Activated naive CD4-positive, alpha-beta T cell treated with anti-CD3 and anti-CD28 coated beads for 36 hours (primary cell): ENCODE results near the gene ADARB1. TPM values are rescaled to one million over a fixed set of nuclear protein-coding genes. Genes with fewer than 3 reads are reported as not detected.

Experiments
- CTCF ChIA-PET: fragments of 350-600 bp; sonication (Branson Sonifier 250); formaldehyde crosslinking; loops from one replicate; lab custom pipeline; 2021; ENCODE audit warnings: antibody characterized with exemption; lab: Charles Lee
- DNase-seq: peaks from one replicate; pipeline ENCODE4 v3.0.0-alpha.2; 2020
- H3K27ac Mint-ChIP-seq: one replicate; pipeline ENCODE4 v1.8.0; 2021; ENCODE audit warnings: mild to moderate bottlenecking, mixed read lengths
- H3K27me3 Mint-ChIP-seq: one replicate; pipeline ENCODE4 v1.8.0; 2021; ENCODE audit warnings: low read depth, mixed read lengths
- H3K36me3 Mint-ChIP-seq: one replicate; pipeline ENCODE4 v1.8.0; 2021; ENCODE audit warnings: low read depth, mixed read lengths
- H3K4me1 Mint-ChIP-seq: one replicate; pipeline ENCODE4 v1.8.0; 2021; ENCODE audit warnings: low read depth, mixed read lengths
- H3K4me3 Mint-ChIP-seq: one replicate; pipeline ENCODE4 v1.8.0; 2021; ENCODE audit warnings: mild to moderate bottlenecking, moderate library complexity, mixed read lengths
- H3K9me3 Mint-ChIP-seq: one replicate; pipeline ENCODE4 v1.8.0; 2021; ENCODE audit warnings: mixed read lengths
- intact Hi-C: fragments of 100-400 bp; cut with micrococcal nuclease; formaldehyde crosslinking; loops from one replicate; pipeline ENCODE4 v1.15.1; 2023
- total RNA-seq, 2 experiments: library from RNA; stranded (reverse); gene quantifications; one replicate each; pipeline ENCODE4 v1.2.3, GENCODE V29; 2021

Gene ADARB1
- total RNA-seq, 2 experiments from 2014 or later: 30.1 to 33.3 TPM

- Mint-ChIP-seq H3K36me3 (no peaks in the 10 kb centered on the region), H3K27me3 (no peaks in the 10 kb centered on the region), H3K27ac (no peak overlapping the region), H3K9me3 (no peaks in the 10 kb centered on the region), H3K4me1 (no peaks in the 10 kb centered on the region), H3K4me3 (no peak overlapping the region)
- intact Hi-C loops: no loop called here
- DNase-seq: no peak
- CTCF ChIA-PET: interaction anchor here (1.1 to 2.9 kb wide), 3 partner anchors 64 to 114 kb away, joined by 4 to 9 read pairs (median 4); no protein-coding TSS in a partner anchor
Measured at GRCh38 chr21:45064091-45064490, 10.3 kb upstream of the ADARB1 start.

GRCh38 chr21:45064618-45065399 lies 9.6 kb upstream of the ADARB1 start:
- Mint-ChIP-seq H3K9me3 (no peaks in the 10 kb centered on the region), H3K4me3 (no peak overlapping the region), H3K4me1 (no peaks in the 10 kb centered on the region), H3K27ac (no peak overlapping the region), H3K36me3 (no peaks in the 10 kb centered on the region), H3K27me3 (no peaks in the 10 kb centered on the region)
- intact Hi-C loops: no loop called here
- DNase-seq: no peak
- CTCF ChIA-PET: interaction anchor here (0.7 to 2.9 kb wide), 2 partner anchors 33 to 64 kb away, joined by 3 to 9 read pairs; no protein-coding TSS in a partner anchor

GRCh38 chr21:45067462-45068285 lies 6.7 kb upstream of the ADARB1 start:
- intact Hi-C loops: no loop called here
- Mint-ChIP-seq H3K4me1 (no peaks in the 10 kb centered on the region), H3K27ac (no peak overlapping the region), H3K4me3 (no peak overlapping the region), H3K36me3 (no peaks in the 10 kb centered on the region), H3K27me3 (no peaks in the 10 kb centered on the region), H3K9me3 (no peaks in the 10 kb centered on the region)
- CTCF ChIA-PET: interaction anchor here (1.0 to 1.4 kb wide), 2 partner anchors 61 kb away, joined by 3 to 4 read pairs; no protein-coding TSS in a partner anchor
- DNase-seq: no peak

GRCh38 chr21:45069085-45069484 lies 5.3 kb upstream of the ADARB1 start:
- Mint-ChIP-seq H3K27ac (no peak overlapping the region), H3K4me1 (peaks cover 4% of the 10 kb centered on the region), H3K4me3 (no peak overlapping the region), H3K27me3 (no peaks in the 10 kb centered on the region), H3K36me3 (peaks cover 2% of the 10 kb centered on the region), H3K9me3 (no peaks in the 10 kb centered on the region)
- DNase-seq: no peak
- intact Hi-C loops: no loop called here
- CTCF ChIA-PET: interaction anchor here (1.4 kb wide), 1 partner anchor 59 kb away, joined by 4 read pairs; no protein-coding TSS in a partner anchor

GRCh38 chr21:45069711-45070110 lies 4.7 kb upstream of the ADARB1 start:
- peaks cover 4% of the 10 kb centered on the region for H3K4me1 Mint-ChIP-seq
- CTCF ChIA-PET: interaction anchor here (0.7 kb wide), 1 partner anchor 59 kb away, joined by 3 read pairs; no protein-coding TSS in a partner anchor
- peaks cover 2% of the 10 kb centered on the region for H3K36me3 Mint-ChIP-seq
- no peak overlapping the region for H3K27ac Mint-ChIP-seq
- H3K4me3 Mint-ChIP-seq: no peak overlapping the region
- no peaks in the 10 kb centered on the region for H3K9me3 Mint-ChIP-seq
- intact Hi-C loops: no loop called here
- no peak for DNase-seq
- no peaks in the 10 kb centered on the region for H3K27me3 Mint-ChIP-seq

GRCh38 chr21:45071078-45071873 lies 3.1 kb upstream of the ADARB1 start:
- H3K27me3 Mint-ChIP-seq: no peaks in the 10 kb centered on the region
- H3K4me3 Mint-ChIP-seq: no peak overlapping the region
- intact Hi-C loops: no loop called here
- peaks cover 2% of the 10 kb centered on the region for H3K36me3 Mint-ChIP-seq
- DNase-seq: no peak
- peaks cover 9% of the 10 kb centered on the region for H3K4me1 Mint-ChIP-seq
- H3K27ac Mint-ChIP-seq: no peak overlapping the region
- H3K9me3 Mint-ChIP-seq: no peaks in the 10 kb centered on the region
- CTCF ChIA-PET: no interaction called here

DNA sequence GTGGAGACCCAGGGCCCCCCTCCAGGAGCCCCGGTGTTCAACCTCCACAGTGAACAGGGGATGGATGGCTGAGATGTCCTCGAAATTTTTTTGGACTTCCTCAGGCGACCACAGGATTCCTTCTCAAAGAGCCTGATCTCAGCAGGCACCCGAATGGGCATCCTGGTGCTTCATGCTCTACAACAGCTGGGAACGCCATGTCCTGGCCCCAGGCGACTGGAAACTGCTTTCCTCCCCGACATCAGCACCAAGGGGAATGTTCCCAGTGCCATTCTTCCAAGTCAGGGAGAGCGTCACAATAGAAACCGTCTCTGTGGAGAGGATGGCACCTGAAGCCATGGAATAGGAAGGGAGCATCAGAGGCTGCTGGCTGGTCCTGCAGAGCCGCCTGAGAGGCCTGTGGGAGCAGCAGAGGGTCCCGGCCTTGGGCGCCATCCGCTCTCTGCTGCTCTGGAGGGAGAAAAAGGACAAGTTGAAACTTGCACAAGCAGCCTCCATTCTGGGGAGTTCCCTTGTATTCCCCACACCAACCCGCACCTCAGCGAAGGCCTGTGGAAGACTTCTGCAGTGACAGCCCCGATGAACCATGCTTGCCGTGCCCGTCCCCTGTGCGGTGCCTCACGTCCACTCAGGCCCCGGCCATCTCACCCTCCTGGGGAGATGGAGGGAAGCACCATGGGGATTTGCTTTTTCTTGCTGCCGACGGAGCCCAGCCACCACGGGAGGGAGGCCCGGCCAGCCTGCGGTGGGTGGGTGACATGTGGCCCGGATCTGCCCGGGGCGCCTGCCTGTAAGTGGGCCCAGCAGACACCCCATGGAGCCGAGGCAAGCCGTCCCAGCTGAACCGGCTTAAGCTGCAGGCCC lies 2.3 kb upstream of the ADARB1 start:
- peaks cover 18% of the 10 kb centered on the region for H3K4me1 Mint-ChIP-seq
- H3K36me3 Mint-ChIP-seq: peaks cover 2% of the 10 kb centered on the region
- intact Hi-C loops: no loop called here
- H3K27ac Mint-ChIP-seq: no peak overlapping the region
- H3K27me3 Mint-ChIP-seq: no peaks in the 10 kb centered on the region
- H3K9me3 Mint-ChIP-seq: no peaks in the 10 kb centered on the region
- no peak overlapping the region for H3K4me3 Mint-ChIP-seq
- CTCF ChIA-PET: no interaction called here
- DNase-seq: no peak

- peaks cover 23% of the 10 kb centered on the region for H3K4me1 Mint-ChIP-seq
- H3K4me3 Mint-ChIP-seq: peak overlapping the region; percentile 22
- no peaks in the 10 kb centered on the region for H3K27me3 Mint-ChIP-seq
- CTCF ChIA-PET: interaction anchor here (1.3 kb wide), 1 partner anchor 56 kb away, joined by 6 read pairs; no protein-coding TSS in a partner anchor
- no peak overlapping the region for H3K27ac Mint-ChIP-seq
- intact Hi-C loops: no loop called here
- H3K36me3 Mint-ChIP-seq: peaks cover 2% of the 10 kb centered on the region
- no peaks in the 10 kb centered on the region for H3K9me3 Mint-ChIP-seq
- no peak for DNase-seq
Measured at GRCh38 chr21:45072738-45073300, 1.6 kb upstream of the ADARB1 start.

- Mint-ChIP-seq H3K36me3 (peaks cover 2% of the 10 kb centered on the region), H3K27ac (peak overlapping the region; percentile 48), H3K4me1 (peaks cover 29% of the 10 kb centered on the region), H3K27me3 (no peaks in the 10 kb centered on the region), H3K4me3 (peak overlapping the region; percentile 86), H3K9me3 (no peaks in the 10 kb centered on the region)
- intact Hi-C loops: no loop called here
- CTCF ChIA-PET: interaction anchor here (0.8 to 1.4 kb wide), 3 partner anchors 28 to 65 kb away, joined by 3 to 6 read pairs (median 4); no protein-coding TSS in a partner anchor
- DNase-seq: no peak
Measured at GRCh38 chr21:45073301-45074047, 906 bp upstream of the ADARB1 start.

- Mint-ChIP-seq H3K27me3 (no peaks in the 10 kb centered on the region), H3K9me3 (no peaks in the 10 kb centered on the region), H3K36me3 (peaks cover 2% of the 10 kb centered on the region), H3K27ac (peak overlapping the region; percentile 76), H3K4me3 (peak overlapping the region; percentile 84), H3K4me1 (peaks cover 45% of the 10 kb centered on the region)
- intact Hi-C loops: loop anchor here (5.0 kb wide), 3 partner anchors 133 to 258 kb away; partner anchors contain the start of genes SLX9 and SUMO3
- CTCF ChIA-PET: interaction anchor here (2.8 kb wide), 1 partner anchor 53 kb away, joined by 40 read pairs; no protein-coding TSS in a partner anchor
- peak; percentile 34 for DNase-seq
Measured at GRCh38 chr21:45074818-45075595, 627 bp downstream of the ADARB1 start.
